H9 (cell line): Measurements from ENCODE around the gene ASXL3. TPM values are rescaled to one million over a fixed set of nuclear protein-coding genes. Genes with fewer than 3 reads are reported as not detected.

ENCODE experiments used
- DNase-seq: peaks from one replicate; pipeline ENCODE4 v3.0.0-alpha.2; 2017
- H2AFZ ChIP-seq: one replicate; pipeline ENCODE4 v1.6.1; 2013; ENCODE audit warnings: mild to moderate bottlenecking, low read length, control low read depth, moderate library complexity
- H2AK5ac ChIP-seq: 2 replicates; pipeline ENCODE4 v1.6.1; 2013; ENCODE audit warnings: low read length, control low read depth, mixed read lengths; ENCODE audit not compliant: insufficient read length
- H2BK120ac ChIP-seq: one replicate; pipeline ENCODE4 v1.6.1; 2013; ENCODE audit warnings: low read depth, mild to moderate bottlenecking, low read length, control low read depth, inconsistent platforms; ENCODE audit not compliant: poor library complexity, severe bottlenecking
- H2BK12ac ChIP-seq: 2 replicates; pipeline ENCODE4 v1.6.1; 2013; ENCODE audit warnings: low read length, control low read depth, mixed read lengths, low read depth; ENCODE audit not compliant: insufficient read length
- H2BK15ac ChIP-seq: 2 replicates; pipeline ENCODE4 v1.6.1; 2013; ENCODE audit warnings: low read depth, low read length, control low read depth
- H2BK20ac ChIP-seq: one replicate; pipeline ENCODE4 v1.6.1; 2013; ENCODE audit warnings: low read depth, mild to moderate bottlenecking, low read length, control low read depth, inconsistent platforms; ENCODE audit not compliant: poor library complexity, severe bottlenecking
- H2BK5ac ChIP-seq: 2 replicates; pipeline ENCODE4 v1.6.1; 2013; ENCODE audit warnings: low read length, control low read depth, mixed read lengths; ENCODE audit not compliant: insufficient read length
- H3K14ac ChIP-seq: 2 replicates; pipeline ENCODE4 v1.6.1; 2013; ENCODE audit warnings: low read length, control low read depth; ENCODE audit not compliant: insufficient read depth
- H3K18ac ChIP-seq: 2 replicates; pipeline ENCODE4 v1.6.1; 2013; ENCODE audit warnings: low read depth, mild to moderate bottlenecking, mixed read lengths, low read length, control low read depth; ENCODE audit not compliant: insufficient read length
- H3K23ac ChIP-seq: 2 replicates; pipeline ENCODE4 v1.6.1; 2013; ENCODE audit warnings: low read length, control low read depth, mixed read lengths, low read depth; ENCODE audit not compliant: insufficient read length
- H3K23me2 ChIP-seq: 2 replicates; pipeline ENCODE4 v1.6.1; 2013; ENCODE audit warnings: low read depth, mild to moderate bottlenecking, mixed read lengths, low read length, control low read depth; ENCODE audit not compliant: insufficient read length, poor library complexity, severe bottlenecking
- H3K27ac ChIP-seq: 2 replicates; pipeline ENCODE4 v1.5.1; 2013; ENCODE audit warnings: low read length, control low read depth, mixed read lengths, low read depth; ENCODE audit not compliant: insufficient read length
- H3K27me3 ChIP-seq: 2 replicates; pipeline ENCODE4 v1.6.1; 2013; ENCODE audit warnings: low read length, control low read depth, inconsistent platforms; ENCODE audit not compliant: insufficient read depth
- H3K4ac ChIP-seq: 2 replicates; pipeline ENCODE4 v1.6.1; 2013; ENCODE audit warnings: low read depth, mild to moderate bottlenecking, control low read depth, inconsistent platforms, low read length, moderate library complexity
- H3K4me1 ChIP-seq: 2 replicates; pipeline ENCODE4 v1.6.1; 2013; ENCODE audit warnings: low read length, control low read depth, inconsistent platforms; ENCODE audit not compliant: insufficient read depth
- H3K4me2 ChIP-seq: 2 replicates; pipeline ENCODE4 v1.6.1; 2013; ENCODE audit warnings: low read length, control low read depth, mixed read lengths; ENCODE audit not compliant: insufficient read length, insufficient read depth
- H3K56ac ChIP-seq: 2 replicates; pipeline ENCODE4 v1.6.1; 2013; ENCODE audit warnings: low read depth, mild to moderate bottlenecking, mixed read lengths, low read length, control low read depth; ENCODE audit not compliant: insufficient read length
- H3K79me1 ChIP-seq: 2 replicates; pipeline ENCODE4 v1.6.1; 2013; ENCODE audit warnings: low read depth, mild to moderate bottlenecking, moderate library complexity, low read length, control low read depth, inconsistent platforms; ENCODE audit not compliant: insufficient read depth, poor library complexity, severe bottlenecking
- H3K79me2 ChIP-seq: 2 replicates; pipeline ENCODE4 v1.6.1; 2013; ENCODE audit warnings: low read length, control low read depth, inconsistent platforms; ENCODE audit not compliant: insufficient read depth
- H3K9ac ChIP-seq: 2 replicates; pipeline ENCODE4 v1.6.1; 2013; ENCODE audit warnings: low read length, control low read depth, mixed read lengths; ENCODE audit not compliant: insufficient read length; ENCODE audit errors: extremely low read depth
- H3K9me3 ChIP-seq: one replicate; pipeline ENCODE4 v1.6.1; 2013; ENCODE audit warnings: low read depth, low read length, inconsistent platforms; ENCODE audit not compliant: control insufficient read depth
- H3T11ph ChIP-seq: one replicate; pipeline ENCODE4 v1.6.1; 2013; ENCODE audit warnings: mild to moderate bottlenecking, low read length, control low read depth, inconsistent platforms
- H4K20me1 ChIP-seq: one replicate; pipeline ENCODE4 v1.6.1; 2013; ENCODE audit not compliant: control insufficient read depth, insufficient read length, insufficient read depth
- H4K5ac ChIP-seq: 2 replicates; pipeline ENCODE4 v1.6.1; 2013; ENCODE audit warnings: low read depth, mild to moderate bottlenecking, mixed read lengths, low read length, control low read depth; ENCODE audit not compliant: insufficient read length
- H4K8ac ChIP-seq: replicated peaks from 2 replicates; pipeline ENCODE4 v1.6.1; 2013; ENCODE audit warnings: low read length, control low read depth, mixed read lengths, low read depth; ENCODE audit not compliant: insufficient read length
- H4K91ac ChIP-seq: 2 replicates; pipeline ENCODE4 v1.6.1; 2013; ENCODE audit warnings: low read depth, mild to moderate bottlenecking, moderate library complexity, mixed read lengths, low read length, control low read depth; ENCODE audit not compliant: insufficient read length
- H3K27ac Mint-ChIP-seq, 3 experiments: 2 replicates in 2 of 3; 3 replicates in 1 of 3; pipeline ENCODE4 v1.8.0; 2020 to 2021; ENCODE audit warnings: mixed read lengths in 3 of 3, mild to moderate bottlenecking in 1 of 3, moderate library complexity in 1 of 3
- H3K27me3 Mint-ChIP-seq: 2 replicates; pipeline ENCODE4 v1.8.0; 2021; ENCODE audit warnings: low read depth, mild to moderate bottlenecking, moderate library complexity, mixed read lengths
- H3K36me3 Mint-ChIP-seq, 3 experiments: 2 replicates in 2 of 3; 3 replicates in 1 of 3; pipeline ENCODE4 v1.8.0; 2020 to 2021; ENCODE audit warnings: low read depth in 3 of 3, mixed read lengths in 3 of 3; ENCODE audit not compliant: insufficient read depth in 1 of 3
- H3K4me1 Mint-ChIP-seq, 2 experiments: 2 replicates each; pipeline ENCODE4 v1.8.0; 2020; ENCODE audit warnings: mixed read lengths in 2 of 2
- H3K4me3 Mint-ChIP-seq, 2 experiments: 2 replicates in 1 of 2; 3 replicates in 1 of 2; pipeline ENCODE4 v1.8.0; 2020 to 2021; ENCODE audit warnings: mild to moderate bottlenecking in 2 of 2, mixed read lengths in 2 of 2, moderate library complexity in 1 of 2
- H3K9me3 Mint-ChIP-seq, 2 experiments: 2 replicates in 1 of 2; 3 replicates in 1 of 2; pipeline ENCODE4 v1.8.0; 2020; ENCODE audit warnings: mild to moderate bottlenecking in 2 of 2, mixed read lengths in 2 of 2, moderate library complexity in 1 of 2
- WGBS: extraction: QIAGEN DNeasy Blood & Tissue Kit; methylation state at CpG from one replicate; pipeline ENCODE4 v1.1.7; 2013; ENCODE audit warnings: missing lambda C conversion rate, low lambda C conversion rate, mixed read lengths; ENCODE audit not compliant: insufficient read length; ENCODE audit errors: extremely low coverage; 5-methylcytosine and 5-hydroxymethylcytosine counted together
- total RNA-seq: library from RNA; stranded (reverse); gene quantifications from 2 replicates; pipeline ENCODE4 v1.2.1, GENCODE V29; 2021
- TF ChIP-seq, protein P1 (sequence below): fragments of 200-600 bp; sonication (generic); conservative IDR thresholded peaks from 3 replicates; pipeline ENCODE4 v1.8.0; 2021; ENCODE audit warnings: antibody characterized with exemption, mild to moderate bottlenecking

The ASXL3 gene
- total RNA-seq, 1 experiment from 2014 or later = 0.35 TPM

DNA sequence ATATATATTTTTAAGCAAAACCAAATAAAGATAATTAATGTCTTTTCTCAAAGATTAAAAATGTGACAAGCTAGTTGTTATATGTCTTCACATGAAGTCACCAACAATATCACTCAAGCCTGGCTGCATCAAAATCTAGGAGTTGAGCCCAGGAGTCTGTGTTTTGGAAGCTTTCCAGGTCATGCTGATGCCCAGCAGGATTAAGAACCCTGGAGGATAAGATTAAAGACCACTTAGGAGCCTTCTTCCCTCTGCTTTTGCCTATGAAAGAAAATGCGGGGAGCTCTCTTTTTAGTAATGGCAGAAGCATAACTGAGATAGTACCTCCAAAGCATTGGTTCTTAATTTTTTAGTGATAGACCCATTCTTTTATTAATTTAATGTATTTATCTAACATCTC, 157.4 kb downstream of the ASXL3 start:
- H3K14ac ChIP-seq = no peak overlapping the region
- no peak overlapping the region for H3K18ac ChIP-seq
- H2BK12ac ChIP-seq = no peak overlapping the region
- H4K20me1 ChIP-seq = no peaks in the 10 kb centered on the region
- H2AFZ ChIP-seq = no peak overlapping the region
- peaks cover 3% of the 10 kb centered on the region for H3K27me3 Mint-ChIP-seq
- H3K4me3 Mint-ChIP-seq = no peak overlapping the region
- H3K27me3 ChIP-seq = no peaks in the 10 kb centered on the region
- H2BK15ac ChIP-seq = no peak overlapping the region
- H3K4me2 ChIP-seq = no peak overlapping the region
- H4K8ac ChIP-seq = no peak overlapping the region
- H3K23ac ChIP-seq = no peak overlapping the region
- H4K5ac ChIP-seq = no peak overlapping the region
- H3K27ac Mint-ChIP-seq = no peak overlapping the region
- no peak overlapping the region for H3T11ph ChIP-seq
- no peaks in the 10 kb centered on the region for H3K9me3 ChIP-seq
- H3K4ac ChIP-seq = no peak overlapping the region
- no peaks in the 10 kb centered on the region for H3K79me1 ChIP-seq
- H3K27ac ChIP-seq = no peak overlapping the region
- H2BK5ac ChIP-seq = no peak overlapping the region
- no peaks in the 10 kb centered on the region for H3K79me2 ChIP-seq
- no peak overlapping the region for H2AK5ac ChIP-seq
- WGBS = no CpG with 5 or more reads among the region's 1 CpG
- peaks cover 20 to 22% of the 10 kb centered on the region in 2 experiments for H3K4me1 Mint-ChIP-seq
- H3K23me2 ChIP-seq = no peaks in the 10 kb centered on the region
- no peaks in the 10 kb centered on the region for H3K36me3 Mint-ChIP-seq
- no peaks in the 10 kb centered on the region for H3K9me3 Mint-ChIP-seq
- no peak overlapping the region for H3K9ac ChIP-seq
- H3K4me1 ChIP-seq = no peaks in the 10 kb centered on the region
- TF ChIP-seq, protein P1, sequence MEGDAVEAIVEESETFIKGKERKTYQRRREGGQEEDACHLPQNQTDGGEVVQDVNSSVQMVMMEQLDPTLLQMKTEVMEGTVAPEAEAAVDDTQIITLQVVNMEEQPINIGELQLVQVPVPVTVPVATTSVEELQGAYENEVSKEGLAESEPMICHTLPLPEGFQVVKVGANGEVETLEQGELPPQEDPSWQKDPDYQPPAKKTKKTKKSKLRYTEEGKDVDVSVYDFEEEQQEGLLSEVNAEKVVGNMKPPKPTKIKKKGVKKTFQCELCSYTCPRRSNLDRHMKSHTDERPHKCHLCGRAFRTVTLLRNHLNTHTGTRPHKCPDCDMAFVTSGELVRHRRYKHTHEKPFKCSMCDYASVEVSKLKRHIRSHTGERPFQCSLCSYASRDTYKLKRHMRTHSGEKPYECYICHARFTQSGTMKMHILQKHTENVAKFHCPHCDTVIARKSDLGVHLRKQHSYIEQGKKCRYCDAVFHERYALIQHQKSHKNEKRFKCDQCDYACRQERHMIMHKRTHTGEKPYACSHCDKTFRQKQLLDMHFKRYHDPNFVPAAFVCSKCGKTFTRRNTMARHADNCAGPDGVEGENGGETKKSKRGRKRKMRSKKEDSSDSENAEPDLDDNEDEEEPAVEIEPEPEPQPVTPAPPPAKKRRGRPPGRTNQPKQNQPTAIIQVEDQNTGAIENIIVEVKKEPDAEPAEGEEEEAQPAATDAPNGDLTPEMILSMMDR = no peak
- H2BK20ac ChIP-seq = no peak overlapping the region
- H3K56ac ChIP-seq = no peak overlapping the region
- no peak overlapping the region for H2BK120ac ChIP-seq
- DNase-seq = no peak
- no peak overlapping the region for H4K91ac ChIP-seq
